Placental pericyte (primary cell): ENCODE results near the gene MYO5C. TPM values are rescaled to one million over a fixed set of nuclear protein-coding genes. Genes with fewer than 3 reads are reported as not detected.

ENCODE experiments used
- small RNA-seq: library from RNA; depleted of rRNA; stranded (forward); fragments of <200 nt; gene quantifications from one replicate; pipeline ENCODE3, GENCODE V24; 2012; ENCODE audit warnings: low replicate concordance
- total RNA-seq: library from RNA; depleted of rRNA; stranded (reverse); fragments of >200 nt; gene quantifications from 2 replicates; pipeline ENCODE4 v1.2.3, GENCODE V29; 2012

Gene MYO5C
- under 0.01 and 0.29 TPM in 2 replicates for total RNA-seq

GRCh38 chr15:52295421-52296001 lies at the start of gene MYO5C:
Gene MYO5C, minus strand, starts transcription at chr15:52295804. Its CDS starts 168 bp downstream, at chr15:52295636.

GRCh38 chr15:52191207-52191606 lies 104.4 kb downstream of the MYO5C start, which contains the start of gene GNB5:
Gene GNB5, minus strand, starts transcription at chr15:52191392. Its CDS starts 6,716 bp downstream, at chr15:52184676.

Small RNA genes lying within 50 kb of the gene (small RNA-seq; reads per million reads assigned to genes)
- gene MIR1266 (not detected), gene RF00019 (not detected)

Other genes starting within 250 kb of the MYO5C start
- 0.22 and 0.72 TPM in 2 replicates for gene BCL2L10, start 183.0 kb downstream of the MYO5C start, total RNA-seq
- 46.6 and 50.8 TPM in 2 replicates for gene GNB5, start 104.4 kb downstream of the MYO5C start, total RNA-seq
- 35.7 and 67.7 TPM in 2 replicates for gene MYO5A, start 233.1 kb upstream of the MYO5C start, total RNA-seq